ENCODE data around the gene C1QBP. TPM values are rescaled to one million over a fixed set of nuclear protein-coding genes. Genes with fewer than 3 reads are reported as not detected.
A peak's percentile ranks its signal among the peaks of the same experiment; 100 is the strongest.

C1QBP gene
- total RNA-seq, result 394 and 541 TPM in 2 replicates

- Histone ChIP-seq H3K36me3 (ENCODE audit: control insufficient read depth, insufficient read depth, low read length) (peaks cover 20% of the 10 kb centered on the region), H3K27me3 (ENCODE audit: control insufficient read depth, insufficient read depth, low read length) (no peaks in the 10 kb centered on the region), H3K4me3 (ENCODE audit: low read depth, low read length) (peak within 1 kb of the TSS; percentile 79)
- TF ChIP-seq CTCF (IDR thresholded peaks at IDR 0.05; ENCODE audit: insufficient read depth, low read length, severe bottlenecking), result peak; percentile 100
- FAIRE-seq (no peak), DNase-seq (ENCODE audit: low read depth) (peak; percentile 81)
Measured at GRCh38 chr17:5438716-5439445, at the start of gene C1QBP. TSS of gene C1QBP (minus strand) at chr17:5439155. CDS start at chr17:5439073, 82 bp downstream.

- FAIRE-seq, result no peak
- DNase-seq (ENCODE audit: low read depth), result no peak
- TF ChIP-seq CTCF (IDR thresholded peaks at IDR 0.05; ENCODE audit: insufficient read depth, low read length, severe bottlenecking), result no peak
- Histone ChIP-seq H3K4me3 (ENCODE audit: low read depth, low read length) (no peak overlapping the region), H3K36me3 (ENCODE audit: control insufficient read depth, insufficient read depth, low read length) (peaks cover 2% of the 10 kb centered on the region), H3K27me3 (ENCODE audit: control insufficient read depth, insufficient read depth, low read length) (no peaks in the 10 kb centered on the region)
Measured at GRCh38 chr17:5488752-5489151, 49.8 kb upstream of the C1QBP start.

- no peak for TF ChIP-seq CTCF (IDR thresholded peaks at IDR 0.05; ENCODE audit: insufficient read depth, low read length, severe bottlenecking)
- H3K4me3 ChIP-seq (ENCODE audit: low read depth, low read length), result peak within 1 kb of the TSS; percentile 88
- peak; percentile 93 for DNase-seq (ENCODE audit: low read depth)
- FAIRE-seq, result no peak
- H3K27me3 ChIP-seq (ENCODE audit: control insufficient read depth, insufficient read depth, low read length), result no peaks in the 10 kb centered on the region
- H3K36me3 ChIP-seq (ENCODE audit: control insufficient read depth, insufficient read depth, low read length), result peaks cover 5% of the 10 kb centered on the region
Measured at GRCh38 chr17:5486206-5487124, 47.5 kb upstream of the C1QBP start, which contains the start of gene MIS12. TSS of gene MIS12 (plus strand) at chr17:5486566. CDS start at chr17:5488863, 2,297 bp downstream.

- DNase-seq (ENCODE audit: low read depth), result no peak
- Histone ChIP-seq H3K36me3 (ENCODE audit: control insufficient read depth, insufficient read depth, low read length) (peaks cover 5% of the 10 kb centered on the region), H3K27me3 (ENCODE audit: control insufficient read depth, insufficient read depth, low read length) (no peaks in the 10 kb centered on the region), H3K4me3 (ENCODE audit: low read depth, low read length) (peak within 1 kb of the TSS; percentile 88)
- FAIRE-seq, result no peak
- TF ChIP-seq CTCF (IDR thresholded peaks at IDR 0.05; ENCODE audit: insufficient read depth, low read length, severe bottlenecking), result no peak
Measured at GRCh38 chr17:5485270-5486205, 46.6 kb upstream of the C1QBP start, which contains the start of gene DERL2. TSS of gene DERL2 (minus strand) at chr17:5486178. CDS start at chr17:5486161, 17 bp downstream.

GRCh38 chr17:5481451-5481850 is 42.5 kb upstream of the C1QBP start:
- DNase-seq (ENCODE audit: low read depth) (no peak), FAIRE-seq (no peak)
- TF ChIP-seq CTCF (IDR thresholded peaks at IDR 0.05; ENCODE audit: insufficient read depth, low read length, severe bottlenecking), result no peak
- no peak overlapping the region for H3K4me3 ChIP-seq (ENCODE audit: low read depth, low read length)
- H3K36me3 ChIP-seq (ENCODE audit: control insufficient read depth, insufficient read depth, low read length), result peaks cover 14% of the 10 kb centered on the region
- H3K27me3 ChIP-seq (ENCODE audit: control insufficient read depth, insufficient read depth, low read length), result no peaks in the 10 kb centered on the region

Measured in bronchial epithelial cell (primary cell).